Testis (tissue), 2 donors: ENCODE results near the gene CAB39.

ENCODE experiments used
- CTCF ChIP-seq, 3 experiments: fragments of 450-650 bp in 2 of 3; fragments of 200-600 bp in 1 of 3; sonication (generic) in 1 of 3; IDR thresholded peaks; one replicate each; pipeline ENCODE4 v1.5.1; 2016 to 2019; ENCODE audit warnings: antibody characterized with exemption in 3 of 3, mild to moderate bottlenecking in 2 of 3, moderate library complexity in 1 of 3
- POLR2A ChIP-seq: fragments of 450-650 bp; IDR thresholded peaks from one replicate; pipeline ENCODE4 v1.6.1; 2017; ENCODE audit warnings: antibody characterized with exemption, mild to moderate bottlenecking, moderate library complexity

GRCh38 chr2:230781130-230781797 is 68.6 kb downstream of the CAB39 start:
- TF ChIP-seq CTCF (IDR thresholded peaks at IDR 0.05) (no peak), POLR2A (no peak)
